K562 (cell line): ENCODE data around the gene MAN1A1. TPM values are rescaled to one million over a fixed set of nuclear protein-coding genes. Genes with fewer than 3 reads are reported as not detected.
A peak's percentile ranks its signal among the peaks of the same experiment; 100 is the strongest.

Source experiments
- AFF4 ChIP-seq: sonication (generic); formaldehyde crosslinking; IDR thresholded peaks from 2 replicates; pipeline ENCODE4 v1.8.0; 2023; ENCODE audit warnings: mild to moderate bottlenecking, missing genetic modification reagents
- ARHGAP35 ChIP-seq: fragments of 450-650 bp; IDR thresholded peaks from 2 replicates; pipeline ENCODE4 v1.6.1; 2018; ENCODE audit not compliant: partially characterized antibody
- ATF6 ChIP-seq: sonication (generic); formaldehyde crosslinking; IDR thresholded peaks from 2 replicates; pipeline ENCODE4 v1.4.0; 2020; ENCODE audit warnings: mild to moderate bottlenecking, missing genetic modification reagents
- ESRRA ChIP-seq: fragments of 450-650 bp; IDR thresholded peaks from 2 replicates; pipeline ENCODE4 v1.6.1; 2014; ENCODE audit warnings: low read depth, mild to moderate bottlenecking, moderate library complexity, borderline replicate concordance
- FOXK1 ChIP-seq: sonication (generic); formaldehyde crosslinking; IDR thresholded peaks from 2 replicates; pipeline ENCODE4 v1.8.0; 2022; ENCODE audit warnings: missing genetic modification reagents, mild to moderate bottlenecking, borderline replicate concordance
- POLR2A ChIP-seq: fragments of 450-650 bp; conservative IDR thresholded peaks from 2 replicates; pipeline ENCODE4 v1.6.1; 2016
- SMARCE1 ChIP-seq: fragments of 450-650 bp; IDR thresholded peaks from 2 replicates; pipeline ENCODE4 v1.7.1; 2016; ENCODE audit warnings: mild to moderate bottlenecking
- ZNF318 ChIP-seq, 2 experiments: fragments of 450-650 bp; IDR thresholded peaks; 2 replicates each; pipeline ENCODE4 v1.6.1; 2016; ENCODE audit warnings: mild to moderate bottlenecking in 2 of 2, borderline replicate concordance in 1 of 2, low read depth in 1 of 2, moderate library complexity in 1 of 2
- polyA plus RNA-seq, 8 experiments: library from polyadenylated mRNA; depleted of rRNA in 4 of 8; stranded (reverse) in 5 of 8; unstranded in 3 of 8; fragments of >200 nt; fragmentation: Nextera tagmentation in 2 of 8; fragmentation: Illumina TruSeq in 1 of 8; extraction: Ambion mirVana in 2 of 8; extraction: Trizol in 1 of 8; gene quantifications; 2 replicates each; pipeline versions ENCODE4 v1.2.1 to v1.2.3, GENCODE V29; 2011 to 2014; ENCODE audit warnings: inconsistent platforms in 1 of 8, missing spikeins in 1 of 8
- total RNA-seq, 7 experiments: library from RNA; depleted of rRNA in 6 of 7; stranded (reverse); fragments of >200 nt in 6 of 7; fragmentation: Illumina TruSeq in 2 of 7; extraction: Trizol in 2 of 7; gene quantifications; 2 replicates each; pipeline versions ENCODE4 v1.2.1 to v1.2.3, GENCODE V29; 2011 to 2021; ENCODE audit warnings: low replicate concordance in 1 of 7

The MAN1A1 gene
- total and polyA plus RNA-seq, 9 of the 15 experiments (the other 6 are each of a cell fraction or from before 2014, with no cell fraction given): 24.5 to 78.4 (median 59.7) TPM

GRCh38 chr6:119256978-119257462 is 92.5 kb downstream of the MAN1A1 start (continued):
- TF ChIP-seq ZNF318 (IDR thresholded peaks at IDR 0.05; ENCODE audit: borderline replicate concordance in 1 of 2, low read depth in 1 of 2) (0 out of 4 replicates have a peak, but pooled peaks of 1 of the 2 experiments have one; percentile 28), POLR2A (no peak), ESRRA (peak; percentile 76; the same call in 1 of the 2 replicates), ARHGAP35 (no peak), ATF6 (no peak), FOXK1 (CRISPR knock-in tag) (no peak), AFF4 (CRISPR knock-in tag) (no peak), SMARCE1 (peak; percentile 99)
